ENCODE data around the gene ARSB. TPM values are rescaled to one million over a fixed set of nuclear protein-coding genes. Genes with fewer than 3 reads are reported as not detected.

Gene ARSB
- total RNA-seq, 1 experiment from 2014 or later, result 11.4 TPM

GRCh38 chr5:79022771-79023170 lies 37.7 kb upstream of the ARSB start:
- H3K27ac Mint-ChIP-seq, result no peak overlapping the region
- no peak overlapping the region for H2AFZ ChIP-seq (ENCODE audit: low read length)
- TF ChIP-seq CTCF (conservative IDR thresholded peaks at IDR 0.05), result no peak
- no peak overlapping the region for H3K27ac ChIP-seq (ENCODE audit: insufficient read length, low read depth, low read length)
- H3K4me3 Mint-ChIP-seq, result no peak overlapping the region
- H4K91ac ChIP-seq (ENCODE audit: insufficient read length, low read depth, low read length), result no peak overlapping the region
- H3K9me3 Mint-ChIP-seq, result no peaks in the 10 kb centered on the region
- peaks cover 25 to 26% of the 10 kb centered on the region in 2 experiments for H3K4me1 Mint-ChIP-seq
- no peak overlapping the region for H3K4me2 ChIP-seq (ENCODE audit: insufficient read depth, insufficient read length, low read length)
- no peak overlapping the region for H2AK5ac ChIP-seq (ENCODE audit: insufficient read length, low read length)
- H4K8ac ChIP-seq (replicated peaks; ENCODE audit: insufficient read length, low read depth, low read length), result no peak overlapping the region
- H3K36me3 Mint-ChIP-seq (ENCODE audit: insufficient read depth in 1 of 3, low read depth in 3 of 3), result no peaks in the 10 kb centered on the region
- peaks cover 4% of the 10 kb centered on the region for H3K27me3 Mint-ChIP-seq (ENCODE audit: low read depth)
- H3K4ac ChIP-seq (ENCODE audit: low read depth, low read length), result no peak overlapping the region
- no peak for DNase-seq
- H3K18ac ChIP-seq (ENCODE audit: insufficient read length, low read depth, low read length), result no peak overlapping the region
- H3K23me2 ChIP-seq (ENCODE audit: insufficient read length, low read depth, low read length, poor library complexity, severe bottlenecking), result no peaks in the 10 kb centered on the region
- WGBS (ENCODE audit: extremely low coverage, insufficient read length, low lambda C conversion rate), result no CpG with 5 or more reads among the region's 2 CpGs
- no peaks in the 10 kb centered on the region for H4K20me1 ChIP-seq (ENCODE audit: control insufficient read depth, insufficient read depth, insufficient read length)
- no peaks in the 10 kb centered on the region for H3K79me1 ChIP-seq (ENCODE audit: insufficient read depth, low read depth, low read length, poor library complexity, severe bottlenecking)
- no peak overlapping the region for H2BK15ac ChIP-seq (ENCODE audit: low read depth, low read length)
- H2BK12ac ChIP-seq (ENCODE audit: insufficient read length, low read depth, low read length), result no peak overlapping the region
- H3K56ac ChIP-seq (ENCODE audit: insufficient read length, low read depth, low read length), result no peak overlapping the region
- peaks cover 6% of the 10 kb centered on the region; the same call in 1 of the 2 replicates for H3K4me1 ChIP-seq (ENCODE audit: insufficient read depth, low read length)
- no peak overlapping the region for H2BK120ac ChIP-seq (ENCODE audit: low read depth, low read length, poor library complexity, severe bottlenecking)
- H2BK5ac ChIP-seq (ENCODE audit: insufficient read length, low read length), result no peak overlapping the region
- H3K27me3 ChIP-seq (ENCODE audit: insufficient read depth, low read length), result no peaks in the 10 kb centered on the region
- H3K9me3 ChIP-seq (ENCODE audit: control insufficient read depth, low read depth, low read length), result no peaks in the 10 kb centered on the region
- no peak overlapping the region for H3K9ac ChIP-seq (ENCODE audit: extremely low read depth, insufficient read length, low read length)
- H3T11ph ChIP-seq (ENCODE audit: low read length), result no peak overlapping the region
- no peak overlapping the region for H3K14ac ChIP-seq (ENCODE audit: insufficient read depth, low read length)
- no peak overlapping the region for H3K23ac ChIP-seq (ENCODE audit: insufficient read length, low read depth, low read length)
- no peaks in the 10 kb centered on the region for H3K79me2 ChIP-seq (ENCODE audit: insufficient read depth, low read length)
- H2BK20ac ChIP-seq (ENCODE audit: low read depth, low read length, poor library complexity, severe bottlenecking), result no peak overlapping the region
- H4K5ac ChIP-seq (ENCODE audit: insufficient read length, low read depth, low read length), result no peak overlapping the region

Measured in H9 (cell line).